Measurements from ENCODE around the gene CROCC2. TPM values are rescaled to one million over a fixed set of nuclear protein-coding genes. Genes with fewer than 3 reads are reported as not detected.
A peak's percentile ranks its signal among the peaks of the same experiment; 100 is the strongest.

CROCC2 gene
- total and polyA plus RNA-seq, 2 of the 13 experiments (the other 11 are each of a cell fraction or from before 2014, with no cell fraction given): not detected

DNA sequence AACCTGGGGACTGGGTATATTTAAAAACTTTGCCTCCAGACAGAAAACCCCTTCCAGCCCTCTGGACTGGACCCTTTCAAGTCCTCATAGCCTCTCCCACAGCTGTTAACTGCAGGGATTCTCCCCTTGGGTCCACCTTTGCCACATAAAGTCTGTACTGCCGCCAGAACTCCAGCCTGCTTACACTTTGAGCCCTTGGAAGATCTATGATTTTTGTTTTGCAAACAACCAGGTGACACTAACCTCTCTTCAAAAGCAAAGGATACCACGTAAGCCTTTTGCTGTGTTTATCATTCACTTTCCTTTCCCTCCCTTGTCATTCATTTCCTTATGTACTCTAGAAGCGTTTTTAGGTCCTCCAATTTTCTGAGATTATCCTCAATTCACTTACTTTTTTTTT, 41.7 kb upstream of the CROCC2 start (continued):
- TF ChIP-seq ZSCAN30 (CRISPR knock-in tag; IDR thresholded peaks at IDR 0.05): no peak
- TF ChIP-seq, protein P1, sequence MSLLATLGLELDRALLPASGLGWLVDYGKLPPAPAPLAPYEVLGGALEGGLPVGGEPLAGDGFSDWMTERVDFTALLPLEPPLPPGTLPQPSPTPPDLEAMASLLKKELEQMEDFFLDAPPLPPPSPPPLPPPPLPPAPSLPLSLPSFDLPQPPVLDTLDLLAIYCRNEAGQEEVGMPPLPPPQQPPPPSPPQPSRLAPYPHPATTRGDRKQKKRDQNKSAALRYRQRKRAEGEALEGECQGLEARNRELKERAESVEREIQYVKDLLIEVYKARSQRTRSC (CRISPR knock-in tag; IDR thresholded peaks at IDR 0.05; ENCODE audit: low read depth): no peak
- TF ChIP-seq, protein P2, sequence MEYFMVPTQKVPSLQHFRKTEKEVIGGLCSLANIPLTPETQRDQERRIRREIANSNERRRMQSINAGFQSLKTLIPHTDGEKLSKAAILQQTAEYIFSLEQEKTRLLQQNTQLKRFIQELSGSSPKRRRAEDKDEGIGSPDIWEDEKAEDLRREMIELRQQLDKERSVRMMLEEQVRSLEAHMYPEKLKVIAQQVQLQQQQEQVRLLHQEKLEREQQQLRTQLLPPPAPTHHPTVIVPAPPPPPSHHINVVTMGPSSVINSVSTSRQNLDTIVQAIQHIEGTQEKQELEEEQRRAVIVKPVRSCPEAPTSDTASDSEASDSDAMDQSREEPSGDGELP (IDR thresholded peaks at IDR 0.05; ENCODE audit: borderline replicate concordance, low read depth): peak; percentile 84; the same call in 1 of the 2 replicates
- TF ChIP-seq MATR3 (CRISPR knock-in tag; IDR thresholded peaks at IDR 0.05): no peak
- TF ChIP-seq HCFC1 (IDR thresholded peaks at IDR 0.05; ENCODE audit: low read depth, low read length): no peak
- no peak for TF ChIP-seq KDM3A (CRISPR knock-in tag; IDR thresholded peaks at IDR 0.05; ENCODE audit: low read depth)
- TF ChIP-seq GFI1 (CRISPR knock-in tag; IDR thresholded peaks at IDR 0.05; ENCODE audit: borderline replicate concordance): peak; percentile 69; the same call in 1 of the 2 replicates
- no peak for TF ChIP-seq CCAR2 (optimal IDR thresholded peaks at IDR 0.05; ENCODE audit: low read depth, low read length)
- peak; percentile 69; the same call in 1 of the 2 replicates for TF ChIP-seq DPF2 (CRISPR knock-in tag; IDR thresholded peaks at IDR 0.05; ENCODE audit: borderline replicate concordance, low read depth)
- TF ChIP-seq ZNF367 (CRISPR knock-in tag; IDR thresholded peaks at IDR 0.05; ENCODE audit: borderline replicate concordance): no peak
- no peak for TF ChIP-seq ZFP41 (CRISPR knock-in tag; IDR thresholded peaks at IDR 0.05; ENCODE audit: borderline replicate concordance)
- TF ChIP-seq SIX4 (CRISPR knock-in tag; IDR thresholded peaks at IDR 0.05): no peak
- TF ChIP-seq, protein P3, sequence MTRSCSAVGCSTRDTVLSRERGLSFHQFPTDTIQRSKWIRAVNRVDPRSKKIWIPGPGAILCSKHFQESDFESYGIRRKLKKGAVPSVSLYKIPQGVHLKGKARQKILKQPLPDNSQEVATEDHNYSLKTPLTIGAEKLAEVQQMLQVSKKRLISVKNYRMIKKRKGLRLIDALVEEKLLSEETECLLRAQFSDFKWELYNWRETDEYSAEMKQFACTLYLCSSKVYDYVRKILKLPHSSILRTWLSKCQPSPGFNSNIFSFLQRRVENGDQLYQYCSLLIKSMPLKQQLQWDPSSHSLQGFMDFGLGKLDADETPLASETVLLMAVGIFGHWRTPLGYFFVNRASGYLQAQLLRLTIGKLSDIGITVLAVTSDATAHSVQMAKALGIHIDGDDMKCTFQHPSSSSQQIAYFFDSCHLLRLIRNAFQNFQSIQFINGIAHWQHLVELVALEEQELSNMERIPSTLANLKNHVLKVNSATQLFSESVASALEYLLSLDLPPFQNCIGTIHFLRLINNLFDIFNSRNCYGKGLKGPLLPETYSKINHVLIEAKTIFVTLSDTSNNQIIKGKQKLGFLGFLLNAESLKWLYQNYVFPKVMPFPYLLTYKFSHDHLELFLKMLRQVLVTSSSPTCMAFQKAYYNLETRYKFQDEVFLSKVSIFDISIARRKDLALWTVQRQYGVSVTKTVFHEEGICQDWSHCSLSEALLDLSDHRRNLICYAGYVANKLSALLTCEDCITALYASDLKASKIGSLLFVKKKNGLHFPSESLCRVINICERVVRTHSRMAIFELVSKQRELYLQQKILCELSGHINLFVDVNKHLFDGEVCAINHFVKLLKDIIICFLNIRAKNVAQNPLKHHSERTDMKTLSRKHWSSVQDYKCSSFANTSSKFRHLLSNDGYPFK (CRISPR knock-in tag; IDR thresholded peaks at IDR 0.05; ENCODE audit: borderline replicate concordance): no peak
- peak; percentile 75; the same call in 1 of the 2 replicates for TF ChIP-seq ZSCAN25 (CRISPR knock-in tag; IDR thresholded peaks at IDR 0.05)
- peak; percentile 49; the same call in 1 of the 2 replicates for TF ChIP-seq HNF4G (IDR thresholded peaks at IDR 0.05; ENCODE audit: borderline replicate concordance, low read depth, low read length)
- peak; percentile 60; the same call in 1 of the 2 replicates for TF ChIP-seq HNF4G (CRISPR knock-in tag; IDR thresholded peaks at IDR 0.05; ENCODE audit: borderline replicate concordance, low read depth)
- TF ChIP-seq LCORL (IDR thresholded peaks at IDR 0.05): no peak
- peak; percentile 86 for TF ChIP-seq LCORL (CRISPR knock-in tag; IDR thresholded peaks at IDR 0.05)
- 0 out of 2 replicates have a peak, but pooled peaks have one; percentile 10 for TF ChIP-seq RAD51 (IDR thresholded peaks at IDR 0.05; ENCODE audit: borderline replicate concordance)

Measured in HepG2 (cell line).